ENCODE data around the gene MCM3AP.

The MCM3AP gene

DNA sequence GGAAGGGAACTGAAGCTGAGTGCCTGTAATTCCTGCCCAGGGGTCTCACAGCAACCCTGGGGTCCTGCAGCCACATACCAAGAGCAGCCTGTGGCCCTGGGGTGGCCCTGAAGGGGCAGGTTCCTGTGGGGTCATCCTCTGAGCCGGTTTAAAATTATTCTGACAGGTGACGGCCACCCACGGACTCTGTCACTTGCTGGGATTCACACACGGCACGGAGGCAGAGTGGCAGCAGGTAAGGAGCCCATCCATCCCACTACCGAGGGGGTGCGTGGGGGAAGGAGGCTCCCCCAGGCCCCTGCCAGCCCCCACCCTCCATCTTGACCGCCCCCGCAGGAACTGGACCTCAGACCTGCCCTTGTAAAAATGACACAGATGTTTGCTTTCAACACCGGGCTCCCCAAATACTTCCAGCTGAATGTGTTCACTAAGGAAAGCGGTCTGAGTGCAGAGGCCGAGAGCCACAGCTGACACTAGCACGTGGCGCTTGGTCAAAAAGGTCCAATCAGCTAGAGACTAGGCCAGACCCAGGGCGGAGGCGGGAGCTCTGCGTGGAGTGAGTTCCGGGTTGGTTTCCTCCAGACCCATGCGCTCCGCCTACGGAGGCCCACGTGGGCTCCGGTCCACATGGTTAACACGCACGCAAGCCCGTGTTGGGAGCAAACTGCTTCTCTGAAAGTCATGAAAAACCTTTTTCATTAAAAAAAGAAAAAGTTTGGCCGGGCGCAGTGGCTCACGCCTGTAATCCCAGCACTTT is 10.8 kb upstream of the MCM3AP start:
- H3K27me3 ChIP-seq = peaks cover 9% of the 10 kb centered on the region; the same call in 1 of the 2 replicates
- H3K4me2 ChIP-seq = no peak overlapping the region
- no peaks in the 10 kb centered on the region; the same call in 1 of the 2 replicates for H4K20me1 ChIP-seq
- no peak overlapping the region for H3K27ac ChIP-seq
- peaks cover 9% of the 10 kb centered on the region for H3K9me3 ChIP-seq
- no peak for TF ChIP-seq Cebpa-rat (IDR thresholded peaks at IDR 0.05)
- no peak overlapping the region for H3K4me3 ChIP-seq
- peaks cover 46% of the 10 kb centered on the region for H3K36me3 ChIP-seq
- H3K4me1 ChIP-seq = peaks cover 25% of the 10 kb centered on the region
- no peak overlapping the region for H3K9ac ChIP-seq

DNA sequence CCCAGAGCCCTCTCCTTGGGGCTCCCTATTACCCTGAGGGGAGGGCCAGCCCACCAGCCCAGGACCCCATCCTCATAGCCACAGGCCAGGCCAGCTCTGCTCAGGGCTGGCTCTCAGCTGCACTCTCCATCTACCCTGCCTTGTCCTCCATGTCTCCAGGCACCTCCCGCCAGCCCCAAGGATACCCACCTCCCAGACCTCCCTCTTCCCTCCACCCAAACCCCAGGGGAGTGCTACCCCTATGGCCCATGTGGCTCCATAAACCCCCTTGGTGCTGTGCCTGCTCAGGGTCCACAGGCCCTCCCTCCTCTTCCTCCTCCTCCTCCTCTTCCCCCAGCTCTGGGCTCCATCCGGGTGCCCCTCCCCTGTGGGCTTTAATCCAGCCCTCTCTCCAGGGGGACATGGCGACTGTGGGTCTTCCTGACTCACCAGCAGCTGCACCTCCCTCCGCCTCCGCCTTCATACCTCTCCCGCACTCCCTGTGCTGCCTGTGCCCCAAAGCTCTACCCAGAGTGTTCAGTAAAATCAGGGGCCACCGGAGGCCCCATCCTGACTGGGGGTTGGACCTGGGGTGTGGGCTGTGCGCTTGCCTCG is 9.9 kb upstream of the MCM3AP start:
- Histone ChIP-seq H4K20me1 (no peaks in the 10 kb centered on the region), H3K4me2 (peak overlapping the region; percentile 62), H3K27ac (peak overlapping the region; percentile 41), H3K27me3 (peaks cover 9% of the 10 kb centered on the region; the same call in 1 of the 2 replicates), H3K36me3 (peaks cover 37% of the 10 kb centered on the region), H3K4me3 (no peak overlapping the region), H3K9me3 (peaks cover 9% of the 10 kb centered on the region), H3K4me1 (peaks cover 34% of the 10 kb centered on the region), H3K9ac (no peak overlapping the region)
- TF ChIP-seq Cebpa-rat (IDR thresholded peaks at IDR 0.05) = no peak

- Histone ChIP-seq H4K20me1 (no peaks in the 10 kb centered on the region), H3K36me3 (peaks cover 32% of the 10 kb centered on the region), H3K9ac (no peak overlapping the region), H3K4me3 (no peak overlapping the region), H3K27ac (peak overlapping the region; percentile 41), H3K27me3 (peaks cover 9% of the 10 kb centered on the region; the same call in 1 of the 2 replicates), H3K4me1 (peaks cover 39% of the 10 kb centered on the region), H3K9me3 (peaks cover 9% of the 10 kb centered on the region), H3K4me2 (peak overlapping the region; percentile 62)
- no peak for TF ChIP-seq Cebpa-rat (IDR thresholded peaks at IDR 0.05)
Measured at GRCh38 chr21:46294647-46295176, 9.3 kb upstream of the MCM3AP start.

- H3K4me2 ChIP-seq = 0 out of 2 replicates have a peak overlapping the region, but pooled peaks have one; percentile 9
- H3K9me3 ChIP-seq = peaks cover 9% of the 10 kb centered on the region
- H4K20me1 ChIP-seq = no peaks in the 10 kb centered on the region
- H3K27ac ChIP-seq = no peak overlapping the region
- H3K36me3 ChIP-seq = peaks cover 12% of the 10 kb centered on the region
- TF ChIP-seq Cebpa-rat (IDR thresholded peaks at IDR 0.05) = no peak
- no peaks in the 10 kb centered on the region for H3K27me3 ChIP-seq
- H3K4me3 ChIP-seq = no peak overlapping the region
- no peak overlapping the region for H3K9ac ChIP-seq
- peaks cover 40% of the 10 kb centered on the region for H3K4me1 ChIP-seq
Measured at GRCh38 chr21:46291561-46291960, 6.2 kb upstream of the MCM3AP start.

DNA sequence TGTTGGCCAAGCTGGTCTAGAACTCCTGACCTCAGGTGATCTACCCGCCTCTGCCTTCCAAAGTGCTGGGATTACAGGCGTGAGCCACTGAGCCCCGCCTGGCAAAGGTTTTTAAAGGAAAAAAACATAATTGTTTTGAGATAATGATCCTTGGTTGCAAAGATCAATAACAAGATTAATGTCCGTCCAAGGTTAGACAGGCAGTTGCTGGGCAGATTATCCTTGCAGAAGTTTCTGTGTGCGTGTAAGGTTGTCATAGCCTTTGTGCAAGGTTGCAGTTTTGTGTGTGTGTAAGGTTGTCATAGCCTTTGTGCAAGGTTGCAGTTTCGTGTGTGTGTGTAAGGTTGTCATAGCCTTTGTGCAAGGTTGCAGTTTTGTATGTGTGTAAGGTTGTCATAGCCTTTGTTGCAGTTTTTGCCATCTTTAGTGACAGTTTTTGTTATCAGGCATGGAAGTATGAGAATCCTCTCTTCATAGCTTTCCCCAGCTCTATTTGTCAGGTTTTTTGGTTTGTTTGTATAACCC is 4.3 kb upstream of the MCM3AP start:
- H3K9ac ChIP-seq = no peak overlapping the region

DNA sequence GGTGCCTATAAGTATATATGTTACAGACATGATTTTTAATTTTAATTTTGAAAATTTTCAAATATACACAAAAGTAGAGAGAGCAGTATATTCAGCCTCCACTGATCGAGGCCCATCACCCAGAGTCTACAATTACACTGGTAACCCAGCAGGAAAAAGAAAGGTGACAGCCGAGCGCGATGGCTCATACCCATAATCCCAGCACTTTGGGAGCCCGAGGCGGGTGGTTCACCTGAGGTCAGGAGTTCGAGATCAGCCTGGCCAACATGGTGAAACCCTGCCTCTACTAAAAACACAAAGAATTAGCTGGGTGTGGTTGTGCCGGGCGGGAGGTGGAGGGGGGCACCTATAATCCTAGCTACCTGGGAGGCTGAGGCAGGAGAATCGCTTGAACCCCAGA is 2.1 kb upstream of the MCM3AP start:
- peaks cover 59% of the 10 kb centered on the region for H3K4me1 ChIP-seq
- no peaks in the 10 kb centered on the region for H3K27me3 ChIP-seq
- H4K20me1 ChIP-seq = peaks cover 33% of the 10 kb centered on the region
- H3K4me3 ChIP-seq = peak overlapping the region; percentile 99
- no peak for TF ChIP-seq Cebpa-rat (IDR thresholded peaks at IDR 0.05)
- peaks cover 30% of the 10 kb centered on the region for H3K36me3 ChIP-seq
- peak overlapping the region; percentile 93 for H3K4me2 ChIP-seq
- H3K9ac ChIP-seq = peak overlapping the region; percentile 99; the same call in 1 of the 2 replicates
- no peak overlapping the region; the same call in 1 of the 2 replicates for H3K27ac ChIP-seq
- H3K9me3 ChIP-seq = peaks cover 9% of the 10 kb centered on the region

More for the DNA sequence above, 4.3 kb upstream of the MCM3AP start:
- Histone ChIP-seq H3K36me3 (peaks cover 12% of the 10 kb centered on the region), H3K9me3 (peaks cover 9% of the 10 kb centered on the region), H3K4me3 (no peak overlapping the region), H4K20me1 (peaks cover 11% of the 10 kb centered on the region; the same call in 1 of the 2 replicates), H3K4me2 (peak overlapping the region; percentile 30), H3K27ac (no peak overlapping the region), H3K27me3 (no peaks in the 10 kb centered on the region), H3K4me1 (peaks cover 39% of the 10 kb centered on the region)
- TF ChIP-seq Cebpa-rat (IDR thresholded peaks at IDR 0.05) = no peak

DNA sequence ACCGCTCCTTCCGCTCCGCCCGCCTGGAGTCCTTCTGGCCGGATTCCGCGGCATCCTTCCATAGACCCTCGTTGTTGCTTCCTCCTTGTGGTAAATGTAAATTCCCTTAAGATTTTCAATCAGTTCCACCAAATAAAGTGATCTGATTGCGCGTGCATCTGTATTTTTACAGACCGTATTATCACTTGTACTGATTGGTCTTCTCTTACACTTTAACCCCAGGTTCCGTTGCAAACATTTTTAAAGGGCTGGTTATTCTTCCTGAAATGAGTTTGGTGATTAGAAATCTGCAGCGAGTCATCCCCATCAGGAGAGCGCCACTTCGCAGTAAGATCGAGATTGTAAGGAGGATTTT is 1.2 kb upstream of the MCM3AP start:
- peak overlapping the region; percentile 99 for H3K4me3 ChIP-seq
- H3K4me2 ChIP-seq = peak overlapping the region; percentile 93
- peaks cover 32% of the 10 kb centered on the region for H3K36me3 ChIP-seq
- peaks cover under 1% of the 10 kb centered on the region; the same call in 1 of the 2 replicates for H3K9me3 ChIP-seq
- peaks cover 42% of the 10 kb centered on the region for H4K20me1 ChIP-seq
- H3K9ac ChIP-seq = peak overlapping the region; percentile 99
- TF ChIP-seq Cebpa-rat (IDR thresholded peaks at IDR 0.05) = no peak
- peaks cover 68% of the 10 kb centered on the region for H3K4me1 ChIP-seq
- H3K27me3 ChIP-seq = no peaks in the 10 kb centered on the region
- peak overlapping the region; percentile 98 for H3K27ac ChIP-seq

- peak within 1 kb of the TSS; percentile 93 for H3K4me2 ChIP-seq
- no peaks in the 10 kb centered on the region for H3K27me3 ChIP-seq
- peaks cover 48% of the 10 kb centered on the region for H4K20me1 ChIP-seq
- no peak for TF ChIP-seq Cebpa-rat (IDR thresholded peaks at IDR 0.05)
- peak within 1 kb of the TSS; percentile 99 for H3K9ac ChIP-seq
- H3K4me3 ChIP-seq = peak within 1 kb of the TSS; percentile 99
- H3K4me1 ChIP-seq = peaks cover 69% of the 10 kb centered on the region
- H3K36me3 ChIP-seq = peaks cover 33% of the 10 kb centered on the region
- H3K27ac ChIP-seq = peak within 1 kb of the TSS; percentile 98
- no peaks in the 10 kb centered on the region for H3K9me3 ChIP-seq
Measured at GRCh38 chr21:46285761-46286647, 593 bp upstream of the MCM3AP start, which contains the start of gene YBEY. Gene YBEY (plus strand): TSS chr21:46286342. CDS start chr21:46286914, 572 bp downstream.

GRCh38 chr21:46284733-46285132 is 678 bp downstream of the MCM3AP start:
- no peak for TF ChIP-seq Cebpa-rat (IDR thresholded peaks at IDR 0.05)
- peak overlapping the region; percentile 99 for H3K9ac ChIP-seq
- H3K27me3 ChIP-seq = no peaks in the 10 kb centered on the region
- H3K36me3 ChIP-seq = peaks cover 46% of the 10 kb centered on the region
- H3K4me3 ChIP-seq = peak overlapping the region; percentile 99
- H3K4me1 ChIP-seq = peaks cover 56% of the 10 kb centered on the region
- H3K27ac ChIP-seq = no peak overlapping the region
- H3K9me3 ChIP-seq = no peaks in the 10 kb centered on the region
- peak overlapping the region; percentile 93 for H3K4me2 ChIP-seq
- H4K20me1 ChIP-seq = peaks cover 61% of the 10 kb centered on the region
